ENCODE results near the gene PLAGL1.

- TF ChIP-seq CTCF (conservative IDR thresholded peaks at IDR 0.05; ENCODE audit: low read depth, low read length), result no peak
- TF ChIP-seq EZH2 (IDR thresholded peaks at IDR 0.05; ENCODE audit: borderline replicate concordance, low read depth, low read length, poor library complexity, severe bottlenecking), result no peak
Measured at GRCh38 chr6:143998686-143999085, 9.4 kb downstream of the PLAGL1 start.

Measured in A673 (cell line).